WTC11 (cell line): ENCODE measurements around the gene GPC1. TPM values are rescaled to one million over a fixed set of nuclear protein-coding genes. Genes with fewer than 3 reads are reported as not detected.

Experiments used
- ATAC-seq: fragments of 200-7000 bp; cut with Tn5 transposase; 2 replicates; pipeline ENCODE4 v1.10.0; 2021; ENCODE audit warnings: mild to moderate bottlenecking, moderate library complexity
- CTCF ChIA-PET: fragments of 300-600 bp; sonication (Branson Sonifier 250); formaldehyde crosslinking; loops from one replicate; lab custom pipeline; 2021; ENCODE audit warnings: antibody characterized with exemption; lab: Charles Lee
- POLR2A ChIA-PET: fragments of 350-600 bp; sonication (Branson Sonifier 250); formaldehyde crosslinking; loops from one replicate; lab custom pipeline; 2021; ENCODE audit warnings: antibody characterized with exemption; lab: Charles Lee
- DNase-seq: peaks from one replicate; pipeline ENCODE4 v3.0.0; 2021; ENCODE audit warnings: low spot score
- H3K27ac Mint-ChIP-seq: 2 replicates; pipeline ENCODE4 v1.8.0; 2021; ENCODE audit warnings: mixed read lengths
- H3K27me3 Mint-ChIP-seq: 2 replicates; pipeline ENCODE4 v1.8.0; 2021; ENCODE audit warnings: low read depth, mild to moderate bottlenecking, moderate library complexity, mixed read lengths
- H3K36me3 Mint-ChIP-seq: 2 replicates; pipeline ENCODE4 v1.8.0; 2021; ENCODE audit warnings: mixed read lengths
- H3K4me1 Mint-ChIP-seq: 2 replicates; pipeline ENCODE4 v1.8.0; 2022; ENCODE audit warnings: mixed read lengths
- H3K4me3 Mint-ChIP-seq: 2 replicates; pipeline ENCODE4 v1.8.0; 2021; ENCODE audit warnings: mild to moderate bottlenecking, moderate library complexity, mixed read lengths
- H3K9me3 Mint-ChIP-seq: 2 replicates; pipeline ENCODE4 v1.8.0; 2021; ENCODE audit warnings: mixed read lengths
- ATF1 ChIP-seq: sonication (generic); formaldehyde crosslinking; IDR thresholded peaks from 2 replicates; pipeline ENCODE4 v1.8.1; 2023; ENCODE audit warnings: mild to moderate bottlenecking, moderate library complexity, missing genetic modification reagents
- ATF2 ChIP-seq: sonication (generic); formaldehyde crosslinking; IDR thresholded peaks from 2 replicates; pipeline ENCODE4 v1.8.1; 2022; ENCODE audit warnings: low read depth, missing genetic modification reagents, borderline replicate concordance
- FOXJ3 ChIP-seq: sonication (generic); formaldehyde crosslinking; IDR thresholded peaks from 2 replicates; pipeline ENCODE4 v1.9.0; 2021; ENCODE audit warnings: missing genetic modification reagents, mild to moderate bottlenecking, borderline replicate concordance
- JUN ChIP-seq: sonication (generic); formaldehyde crosslinking; IDR thresholded peaks from 2 replicates; pipeline ENCODE4 v1.8.0; 2023; ENCODE audit warnings: mild to moderate bottlenecking, missing genetic modification reagents
- MLX ChIP-seq: sonication (generic); formaldehyde crosslinking; IDR thresholded peaks from 2 replicates; pipeline ENCODE4 v1.8.1; 2023; ENCODE audit warnings: mild to moderate bottlenecking, missing genetic modification reagents, moderate library complexity
- MXD4 ChIP-seq: fragments of 250-450 bp; sonication (Bioruptor Pico); IDR thresholded peaks from 2 replicates; pipeline ENCODE4 v1.8.0; 2021; ENCODE audit warnings: mild to moderate bottlenecking, moderate library complexity, borderline replicate concordance
- SMAD4 ChIP-seq: sonication (generic); formaldehyde crosslinking; IDR thresholded peaks from 2 replicates; pipeline ENCODE4 v1.8.0; 2022; ENCODE audit warnings: mild to moderate bottlenecking, missing genetic modification reagents
- SOX15 ChIP-seq: fragments of 250-450 bp; sonication (Bioruptor Pico); IDR thresholded peaks from 2 replicates; pipeline ENCODE4 v1.9.0; 2021; ENCODE audit warnings: mild to moderate bottlenecking
- ZBTB21 ChIP-seq: sonication (generic); formaldehyde crosslinking; IDR thresholded peaks from 2 replicates; pipeline ENCODE4 v1.8.1; 2023; ENCODE audit warnings: mild to moderate bottlenecking, missing genetic modification reagents, borderline replicate concordance
- ZNF121 ChIP-seq: sonication (generic); formaldehyde crosslinking; IDR thresholded peaks from 2 replicates; pipeline ENCODE4 v1.8.0; 2023; ENCODE audit warnings: missing genetic modification reagents
- ZNF232 ChIP-seq: sonication (generic); formaldehyde crosslinking; IDR thresholded peaks from 2 replicates; pipeline ENCODE4 v1.8.0; 2022; ENCODE audit warnings: mild to moderate bottlenecking, missing genetic modification reagents
- ZNF317 ChIP-seq: sonication (generic); formaldehyde crosslinking; IDR thresholded peaks from 2 replicates; pipeline ENCODE4 v1.8.1; 2023; ENCODE audit warnings: low read depth, mild to moderate bottlenecking, moderate library complexity, missing genetic modification reagents, borderline replicate concordance
- ZNF396 ChIP-seq: fragments of 250-450 bp; sonication (Bioruptor Pico); IDR thresholded peaks from 2 replicates; pipeline ENCODE4 v1.8.0; 2021; ENCODE audit warnings: mild to moderate bottlenecking, moderate library complexity, borderline replicate concordance
- ZNF416 ChIP-seq: fragments of 250-450 bp; sonication (Bioruptor Pico); IDR thresholded peaks from 2 replicates; pipeline ENCODE4 v1.9.0; 2021; ENCODE audit warnings: mild to moderate bottlenecking, inconsistent platforms
- ZNF423 ChIP-seq: fragments of 250-450 bp; sonication (Bioruptor Pico); IDR thresholded peaks from 2 replicates; pipeline ENCODE4 v2.1.2; 2022; ENCODE audit warnings: mild to moderate bottlenecking, moderate library complexity
- ZSCAN18 ChIP-seq: fragments of 250-450 bp; sonication (Bioruptor Pico); IDR thresholded peaks from 2 replicates; pipeline ENCODE4 v2.1.2; 2022; ENCODE audit warnings: mild to moderate bottlenecking, moderate library complexity
- total RNA-seq: library from RNA; stranded (reverse); gene quantifications from 3 replicates; pipeline ENCODE4 v1.2.3, GENCODE V29; 2021
- TF ChIP-seq, protein P1 (sequence below): fragments of 250-450 bp; sonication (Bioruptor Pico); conservative IDR thresholded peaks from 2 replicates; pipeline ENCODE4 v1.9.0; 2021; ENCODE audit warnings: mild to moderate bottlenecking
- TF ChIP-seq, protein P2 (sequence below): sonication (generic); formaldehyde crosslinking; IDR thresholded peaks from 2 replicates; pipeline ENCODE4 v1.8.0; 2022; ENCODE audit warnings: mild to moderate bottlenecking, missing genetic modification reagents
- TF ChIP-seq, protein P3 (sequence below): sonication (generic); formaldehyde crosslinking; conservative IDR thresholded peaks from 2 replicates; pipeline ENCODE4 v1.8.1; 2022; ENCODE audit warnings: mild to moderate bottlenecking, missing genetic modification reagents
- TF ChIP-seq, protein P4 (sequence below): sonication (generic); formaldehyde crosslinking; IDR thresholded peaks from 2 replicates; pipeline ENCODE4 v1.8.0; 2022; ENCODE audit warnings: mild to moderate bottlenecking, missing genetic modification reagents
- TF ChIP-seq, protein P5 (sequence below): sonication (generic); formaldehyde crosslinking; IDR thresholded peaks from 2 replicates; pipeline ENCODE4 v1.8.1; 2022; ENCODE audit warnings: mild to moderate bottlenecking, moderate library complexity, missing genetic modification reagents

Gene GPC1
- total RNA-seq, 1 experiment from 2014 or later, result 41.5 TPM

- no peaks in the 10 kb centered on the region for H3K9me3 Mint-ChIP-seq
- no peaks in the 10 kb centered on the region for H3K36me3 Mint-ChIP-seq
- CTCF ChIA-PET, result interaction anchor here (0.8 to 2.1 kb wide), 4 partner anchors 11 to 206 kb away, joined by 3 to 14 read pairs (median 6); no protein-coding TSS in a partner anchor
- no peak overlapping the region for H3K27ac Mint-ChIP-seq
- ATAC-seq, result no peak
- TF ChIP-seq ZNF317 (CRISPR knock-in tag), result no peak
- no peak for TF ChIP-seq SMAD4 (CRISPR knock-in tag)
- no peak for TF ChIP-seq ZBTB21 (CRISPR knock-in tag)
- TF ChIP-seq SOX15 (CRISPR knock-in tag), result no peak
- TF ChIP-seq, protein P1, sequence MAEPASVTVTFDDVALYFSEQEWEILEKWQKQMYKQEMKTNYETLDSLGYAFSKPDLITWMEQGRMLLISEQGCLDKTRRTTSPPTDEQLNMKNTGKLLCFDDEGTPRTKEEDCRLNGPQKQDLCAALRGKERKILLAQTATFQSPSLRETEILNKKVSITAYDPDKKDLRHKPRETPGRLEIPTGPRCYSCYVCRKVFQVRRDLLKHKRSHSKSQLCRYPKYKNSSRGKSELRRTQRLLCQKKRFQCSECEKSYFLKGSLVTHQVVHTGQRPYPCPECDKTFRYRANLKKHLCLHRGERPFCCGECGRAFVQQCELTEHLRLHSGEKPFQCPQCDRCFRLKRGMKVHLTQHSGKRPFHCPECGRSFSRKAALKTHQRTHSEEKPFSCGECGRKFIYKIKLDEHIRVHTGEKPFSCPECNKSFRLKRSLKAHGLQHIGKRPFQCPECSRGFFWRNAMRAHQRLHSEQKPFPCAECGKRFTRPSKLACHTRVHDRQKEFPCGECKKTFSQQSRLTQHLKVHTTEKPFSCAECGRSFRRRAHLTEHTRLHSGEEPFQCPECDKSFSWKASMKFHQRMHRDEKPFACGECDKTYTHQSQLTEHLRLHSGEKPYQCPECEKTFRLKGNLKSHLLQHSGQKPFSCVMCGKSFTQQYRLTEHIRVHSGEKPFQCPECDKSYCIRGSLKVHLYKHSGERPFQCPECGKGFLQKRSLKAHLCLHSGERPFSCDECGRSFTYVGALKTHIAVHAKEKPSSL (CRISPR knock-in tag), result no peak
- TF ChIP-seq ATF1 (CRISPR knock-in tag), result no peak
- no peak for TF ChIP-seq ATF2 (CRISPR knock-in tag)
- TF ChIP-seq FOXJ3 (CRISPR knock-in tag), result no peak
- TF ChIP-seq ZNF416 (CRISPR knock-in tag), result no peak
- TF ChIP-seq, protein P2, sequence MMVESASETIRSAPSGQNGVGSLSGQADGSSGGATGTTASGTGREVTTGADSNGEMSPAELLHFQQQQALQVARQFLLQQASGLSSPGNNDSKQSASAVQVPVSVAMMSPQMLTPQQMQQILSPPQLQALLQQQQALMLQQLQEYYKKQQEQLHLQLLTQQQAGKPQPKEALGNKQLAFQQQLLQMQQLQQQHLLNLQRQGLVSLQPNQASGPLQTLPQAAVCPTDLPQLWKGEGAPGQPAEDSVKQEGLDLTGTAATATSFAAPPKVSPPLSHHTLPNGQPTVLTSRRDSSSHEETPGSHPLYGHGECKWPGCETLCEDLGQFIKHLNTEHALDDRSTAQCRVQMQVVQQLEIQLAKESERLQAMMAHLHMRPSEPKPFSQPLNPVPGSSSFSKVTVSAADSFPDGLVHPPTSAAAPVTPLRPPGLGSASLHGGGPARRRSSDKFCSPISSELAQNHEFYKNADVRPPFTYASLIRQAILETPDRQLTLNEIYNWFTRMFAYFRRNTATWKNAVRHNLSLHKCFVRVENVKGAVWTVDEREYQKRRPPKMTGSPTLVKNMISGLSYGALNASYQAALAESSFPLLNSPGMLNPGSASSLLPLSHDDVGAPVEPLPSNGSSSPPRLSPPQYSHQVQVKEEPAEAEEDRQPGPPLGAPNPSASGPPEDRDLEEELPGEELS (CRISPR knock-in tag), result no peak
- no peak for TF ChIP-seq ZNF232 (CRISPR knock-in tag)
- TF ChIP-seq ZSCAN18 (CRISPR knock-in tag), result no peak
- TF ChIP-seq, protein P3, sequence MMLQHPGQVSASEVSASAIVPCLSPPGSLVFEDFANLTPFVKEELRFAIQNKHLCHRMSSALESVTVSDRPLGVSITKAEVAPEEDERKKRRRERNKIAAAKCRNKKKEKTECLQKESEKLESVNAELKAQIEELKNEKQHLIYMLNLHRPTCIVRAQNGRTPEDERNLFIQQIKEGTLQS (CRISPR knock-in tag), result no peak
- TF ChIP-seq ZNF121, result no peak
- no peak for DNase-seq
- POLR2A ChIA-PET, result no interaction called here
- H3K4me3 Mint-ChIP-seq, result no peak overlapping the region
- H3K4me1 Mint-ChIP-seq, result peaks cover 4% of the 10 kb centered on the region; the same call in 1 of the 2 replicates
- peaks cover 22% of the 10 kb centered on the region for H3K27me3 Mint-ChIP-seq
These were observed 3.6 kb downstream of the GPC1 start for GRCh38 chr2:240438810-240439697.

- H3K4me3 Mint-ChIP-seq, result no peak overlapping the region
- H3K36me3 Mint-ChIP-seq, result no peaks in the 10 kb centered on the region
- ATAC-seq (no peak), DNase-seq (no peak)
- H3K27me3 Mint-ChIP-seq, result peaks cover 19% of the 10 kb centered on the region
- peaks cover 4% of the 10 kb centered on the region; the same call in 1 of the 2 replicates for H3K4me1 Mint-ChIP-seq
- POLR2A ChIA-PET, result no interaction called here
- no peaks in the 10 kb centered on the region for H3K9me3 Mint-ChIP-seq
- CTCF ChIA-PET, result interaction anchor here (1.1 to 2.1 kb wide), 3 partner anchors 11 to 207 kb away, joined by 4 to 14 read pairs (median 8); no protein-coding TSS in a partner anchor
- no peak overlapping the region for H3K27ac Mint-ChIP-seq
- TF ChIP-seq ZNF396 (CRISPR knock-in tag) (no peak), MLX (CRISPR knock-in tag) (no peak), ATF2 (CRISPR knock-in tag) (no peak), ZNF423 (no peak), JUN (CRISPR knock-in tag) (no peak), MXD4 (no peak)
- TF ChIP-seq, protein P4, sequence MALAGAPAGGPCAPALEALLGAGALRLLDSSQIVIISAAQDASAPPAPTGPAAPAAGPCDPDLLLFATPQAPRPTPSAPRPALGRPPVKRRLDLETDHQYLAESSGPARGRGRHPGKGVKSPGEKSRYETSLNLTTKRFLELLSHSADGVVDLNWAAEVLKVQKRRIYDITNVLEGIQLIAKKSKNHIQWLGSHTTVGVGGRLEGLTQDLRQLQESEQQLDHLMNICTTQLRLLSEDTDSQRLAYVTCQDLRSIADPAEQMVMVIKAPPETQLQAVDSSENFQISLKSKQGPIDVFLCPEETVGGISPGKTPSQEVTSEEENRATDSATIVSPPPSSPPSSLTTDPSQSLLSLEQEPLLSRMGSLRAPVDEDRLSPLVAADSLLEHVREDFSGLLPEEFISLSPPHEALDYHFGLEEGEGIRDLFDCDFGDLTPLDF, result no peak
- TF ChIP-seq, protein P5, sequence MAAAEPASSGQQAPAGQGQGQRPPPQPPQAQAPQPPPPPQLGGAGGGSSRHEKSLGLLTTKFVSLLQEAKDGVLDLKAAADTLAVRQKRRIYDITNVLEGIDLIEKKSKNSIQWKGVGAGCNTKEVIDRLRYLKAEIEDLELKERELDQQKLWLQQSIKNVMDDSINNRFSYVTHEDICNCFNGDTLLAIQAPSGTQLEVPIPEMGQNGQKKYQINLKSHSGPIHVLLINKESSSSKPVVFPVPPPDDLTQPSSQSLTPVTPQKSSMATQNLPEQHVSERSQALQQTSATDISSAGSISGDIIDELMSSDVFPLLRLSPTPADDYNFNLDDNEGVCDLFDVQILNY (CRISPR knock-in tag), result no peak
- TF ChIP-seq, all 79 proteins: peak for 0
These were observed 4.3 kb downstream of the GPC1 start for GRCh38 chr2:240439698-240440151.
